WTC11 (cell line): ENCODE data around the gene SOCS1.

Experiments used
- ESRRA ChIP-seq: sonication (generic); formaldehyde crosslinking; IDR thresholded peaks from 2 replicates; pipeline ENCODE4 v1.8.1; 2022; ENCODE audit warnings: mild to moderate bottlenecking, missing genetic modification reagents, borderline replicate concordance
- FOXJ3 ChIP-seq: sonication (generic); formaldehyde crosslinking; IDR thresholded peaks from 2 replicates; pipeline ENCODE4 v1.9.0; 2021; ENCODE audit warnings: missing genetic modification reagents, mild to moderate bottlenecking, borderline replicate concordance
- GABPB1 ChIP-seq: sonication (generic); formaldehyde crosslinking; IDR thresholded peaks from 2 replicates; pipeline ENCODE4 v1.8.1; 2023; ENCODE audit warnings: mild to moderate bottlenecking, missing genetic modification reagents
- JUN ChIP-seq: sonication (generic); formaldehyde crosslinking; IDR thresholded peaks from 2 replicates; pipeline ENCODE4 v1.8.0; 2023; ENCODE audit warnings: mild to moderate bottlenecking, missing genetic modification reagents
- NFYB ChIP-seq: sonication (generic); formaldehyde crosslinking; conservative IDR thresholded peaks from 2 replicates; pipeline ENCODE4 v1.8.0; 2022; ENCODE audit warnings: low read depth, missing genetic modification reagents
- SMAD3 ChIP-seq: sonication (generic); formaldehyde crosslinking; IDR thresholded peaks from 2 replicates; pipeline ENCODE4 v1.8.0; 2022; ENCODE audit warnings: missing genetic modification reagents, mild to moderate bottlenecking, borderline replicate concordance
- SP1 ChIP-seq: sonication (generic); formaldehyde crosslinking; conservative IDR thresholded peaks from 2 replicates; pipeline ENCODE4 v1.8.1; 2022; ENCODE audit warnings: missing genetic modification reagents
- ZNF263 ChIP-seq: sonication (generic); formaldehyde crosslinking; IDR thresholded peaks from 2 replicates; pipeline ENCODE4 v1.8.1; 2022; ENCODE audit warnings: low read depth, mild to moderate bottlenecking, moderate library complexity, missing genetic modification reagents
- TF ChIP-seq, protein P1 (sequence below): fragments of 200-600 bp; IDR thresholded peaks from 2 replicates; pipeline ENCODE4 v1.8.0; 2022; ENCODE audit warnings: antibody characterized with exemption
- TF ChIP-seq, protein P2 (sequence below): sonication (generic); formaldehyde crosslinking; conservative IDR thresholded peaks from 2 replicates; pipeline ENCODE4 v1.8.1; 2022; ENCODE audit warnings: mild to moderate bottlenecking, missing genetic modification reagents
- TF ChIP-seq, protein P3 (sequence below): sonication (generic); formaldehyde crosslinking; IDR thresholded peaks from 2 replicates; pipeline ENCODE4 v1.8.1; 2023; ENCODE audit warnings: mild to moderate bottlenecking, moderate library complexity, missing genetic modification reagents
- TF ChIP-seq, protein P4 (sequence below): sonication (generic); formaldehyde crosslinking; IDR thresholded peaks from 2 replicates; pipeline ENCODE4 v1.8.1; 2022; ENCODE audit warnings: mild to moderate bottlenecking, missing genetic modification reagents, moderate library complexity, borderline replicate concordance
- TF ChIP-seq, protein P5 (sequence below): sonication (generic); formaldehyde crosslinking; IDR thresholded peaks from 2 replicates; pipeline ENCODE4 v1.8.0; 2022; ENCODE audit warnings: mild to moderate bottlenecking, missing genetic modification reagents

DNA sequence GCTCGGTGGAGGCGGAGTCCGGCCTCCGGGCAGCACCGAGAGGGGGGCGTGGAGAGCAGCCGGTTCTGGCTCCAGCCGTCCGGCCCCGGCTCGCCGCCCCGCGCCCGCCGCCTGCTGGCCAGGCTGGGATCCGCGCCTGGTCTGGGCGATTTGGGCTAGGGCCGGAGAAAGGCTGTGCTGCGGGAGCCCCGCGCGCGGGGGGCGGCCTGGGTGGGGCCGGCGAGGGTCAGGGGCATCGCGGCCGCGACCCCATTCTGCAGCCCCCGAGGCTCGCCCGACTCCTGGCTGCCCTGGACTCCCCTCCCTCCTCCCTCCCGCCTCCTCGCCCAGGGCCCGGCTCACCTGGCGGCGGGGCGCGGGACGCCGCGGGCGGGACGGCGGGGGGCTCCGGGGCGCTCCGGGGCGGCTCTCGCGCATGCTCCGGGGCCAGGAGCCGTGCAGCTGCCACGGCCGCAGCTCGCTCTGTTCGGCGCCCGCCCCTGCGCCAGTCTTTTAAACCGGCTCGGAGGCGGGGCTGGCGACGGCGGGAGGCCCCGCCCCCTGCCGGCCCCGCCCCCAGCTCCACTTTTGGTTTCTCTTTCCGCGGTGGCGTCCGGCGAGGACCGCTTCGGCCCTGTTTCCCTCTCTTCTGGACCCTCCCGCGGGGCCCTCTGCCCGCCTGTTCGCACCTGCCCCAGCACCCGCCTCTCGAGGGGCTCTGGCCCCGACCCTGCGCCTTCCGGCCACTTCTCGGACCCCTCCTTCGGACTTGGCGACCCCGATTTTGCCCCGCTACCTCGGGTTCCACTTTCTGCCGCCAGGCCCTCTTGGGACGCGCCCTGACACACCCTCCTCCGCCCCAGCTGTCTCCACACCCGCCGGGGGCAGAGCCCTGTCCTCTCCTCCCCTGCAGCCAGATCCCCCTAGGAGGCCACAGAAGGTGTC, at the start of gene SOCS1:
- TF ChIP-seq, protein P1, sequence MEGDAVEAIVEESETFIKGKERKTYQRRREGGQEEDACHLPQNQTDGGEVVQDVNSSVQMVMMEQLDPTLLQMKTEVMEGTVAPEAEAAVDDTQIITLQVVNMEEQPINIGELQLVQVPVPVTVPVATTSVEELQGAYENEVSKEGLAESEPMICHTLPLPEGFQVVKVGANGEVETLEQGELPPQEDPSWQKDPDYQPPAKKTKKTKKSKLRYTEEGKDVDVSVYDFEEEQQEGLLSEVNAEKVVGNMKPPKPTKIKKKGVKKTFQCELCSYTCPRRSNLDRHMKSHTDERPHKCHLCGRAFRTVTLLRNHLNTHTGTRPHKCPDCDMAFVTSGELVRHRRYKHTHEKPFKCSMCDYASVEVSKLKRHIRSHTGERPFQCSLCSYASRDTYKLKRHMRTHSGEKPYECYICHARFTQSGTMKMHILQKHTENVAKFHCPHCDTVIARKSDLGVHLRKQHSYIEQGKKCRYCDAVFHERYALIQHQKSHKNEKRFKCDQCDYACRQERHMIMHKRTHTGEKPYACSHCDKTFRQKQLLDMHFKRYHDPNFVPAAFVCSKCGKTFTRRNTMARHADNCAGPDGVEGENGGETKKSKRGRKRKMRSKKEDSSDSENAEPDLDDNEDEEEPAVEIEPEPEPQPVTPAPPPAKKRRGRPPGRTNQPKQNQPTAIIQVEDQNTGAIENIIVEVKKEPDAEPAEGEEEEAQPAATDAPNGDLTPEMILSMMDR = peak; percentile 85
- TF ChIP-seq JUN (CRISPR knock-in tag) (no peak), ZNF263 (no peak), GABPB1 (peak; percentile 55), FOXJ3 (CRISPR knock-in tag) (no peak), SMAD3 (CRISPR knock-in tag) (peak; percentile 48; the same call in 1 of the 2 replicates), NFYB (no peak), ESRRA (CRISPR knock-in tag) (no peak), SP1 (CRISPR knock-in tag) (peak; percentile 61)
- TF ChIP-seq, protein P2, sequence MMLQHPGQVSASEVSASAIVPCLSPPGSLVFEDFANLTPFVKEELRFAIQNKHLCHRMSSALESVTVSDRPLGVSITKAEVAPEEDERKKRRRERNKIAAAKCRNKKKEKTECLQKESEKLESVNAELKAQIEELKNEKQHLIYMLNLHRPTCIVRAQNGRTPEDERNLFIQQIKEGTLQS (CRISPR knock-in tag) = no peak
- TF ChIP-seq, protein P3, sequence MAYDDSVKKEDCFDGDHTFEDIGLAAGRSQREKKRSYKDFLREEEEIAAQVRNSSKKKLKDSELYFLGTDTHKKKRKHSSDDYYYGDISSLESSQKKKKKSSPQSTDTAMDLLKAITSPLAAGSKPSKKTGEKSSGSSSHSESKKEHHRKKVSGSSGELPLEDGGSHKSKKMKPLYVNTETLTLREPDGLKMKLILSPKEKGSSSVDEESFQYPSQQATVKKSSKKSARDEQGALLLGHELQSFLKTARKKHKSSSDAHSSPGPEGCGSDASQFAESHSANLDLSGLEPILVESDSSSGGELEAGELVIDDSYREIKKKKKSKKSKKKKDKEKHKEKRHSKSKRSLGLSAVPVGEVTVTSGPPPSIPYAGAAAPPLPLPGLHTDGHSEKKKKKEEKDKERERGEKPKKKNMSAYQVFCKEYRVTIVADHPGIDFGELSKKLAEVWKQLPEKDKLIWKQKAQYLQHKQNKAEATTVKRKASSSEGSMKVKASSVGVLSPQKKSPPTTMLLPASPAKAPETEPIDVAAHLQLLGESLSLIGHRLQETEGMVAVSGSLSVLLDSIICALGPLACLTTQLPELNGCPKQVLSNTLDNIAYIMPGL (CRISPR knock-in tag) = peak; percentile 85
- TF ChIP-seq, protein P4, sequence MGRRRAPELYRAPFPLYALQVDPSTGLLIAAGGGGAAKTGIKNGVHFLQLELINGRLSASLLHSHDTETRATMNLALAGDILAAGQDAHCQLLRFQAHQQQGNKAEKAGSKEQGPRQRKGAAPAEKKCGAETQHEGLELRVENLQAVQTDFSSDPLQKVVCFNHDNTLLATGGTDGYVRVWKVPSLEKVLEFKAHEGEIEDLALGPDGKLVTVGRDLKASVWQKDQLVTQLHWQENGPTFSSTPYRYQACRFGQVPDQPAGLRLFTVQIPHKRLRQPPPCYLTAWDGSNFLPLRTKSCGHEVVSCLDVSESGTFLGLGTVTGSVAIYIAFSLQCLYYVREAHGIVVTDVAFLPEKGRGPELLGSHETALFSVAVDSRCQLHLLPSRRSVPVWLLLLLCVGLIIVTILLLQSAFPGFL (CRISPR knock-in tag) = no peak
- TF ChIP-seq, protein P5, sequence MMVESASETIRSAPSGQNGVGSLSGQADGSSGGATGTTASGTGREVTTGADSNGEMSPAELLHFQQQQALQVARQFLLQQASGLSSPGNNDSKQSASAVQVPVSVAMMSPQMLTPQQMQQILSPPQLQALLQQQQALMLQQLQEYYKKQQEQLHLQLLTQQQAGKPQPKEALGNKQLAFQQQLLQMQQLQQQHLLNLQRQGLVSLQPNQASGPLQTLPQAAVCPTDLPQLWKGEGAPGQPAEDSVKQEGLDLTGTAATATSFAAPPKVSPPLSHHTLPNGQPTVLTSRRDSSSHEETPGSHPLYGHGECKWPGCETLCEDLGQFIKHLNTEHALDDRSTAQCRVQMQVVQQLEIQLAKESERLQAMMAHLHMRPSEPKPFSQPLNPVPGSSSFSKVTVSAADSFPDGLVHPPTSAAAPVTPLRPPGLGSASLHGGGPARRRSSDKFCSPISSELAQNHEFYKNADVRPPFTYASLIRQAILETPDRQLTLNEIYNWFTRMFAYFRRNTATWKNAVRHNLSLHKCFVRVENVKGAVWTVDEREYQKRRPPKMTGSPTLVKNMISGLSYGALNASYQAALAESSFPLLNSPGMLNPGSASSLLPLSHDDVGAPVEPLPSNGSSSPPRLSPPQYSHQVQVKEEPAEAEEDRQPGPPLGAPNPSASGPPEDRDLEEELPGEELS (CRISPR knock-in tag) = peak; percentile 41; the same call in 1 of the 2 replicates
